Peyer's patch (tissue), 4 donors: ENCODE measurements around the gene SPSB4.

Experiments used
- POLR2A ChIP-seq, 2 donors: fragments of 450-650 bp; IDR thresholded peaks; one replicate each; pipeline ENCODE4 v1.5.1; 2017; ENCODE audit warnings: antibody characterized with exemption in 2 of 2, mild to moderate bottlenecking in 2 of 2, moderate library complexity in 2 of 2
- TF ChIP-seq, protein P1 (sequence below), 6 experiments: fragments of 450-650 bp in 4 of 6; fragments of 200-600 bp in 2 of 6; sonication (generic) in 1 of 6; IDR thresholded peaks; one replicate each; pipeline ENCODE4 v1.5.1; 2017 to 2019; ENCODE audit warnings: antibody characterized with exemption in 6 of 6, mild to moderate bottlenecking in 3 of 6, moderate library complexity in 1 of 6

DNA sequence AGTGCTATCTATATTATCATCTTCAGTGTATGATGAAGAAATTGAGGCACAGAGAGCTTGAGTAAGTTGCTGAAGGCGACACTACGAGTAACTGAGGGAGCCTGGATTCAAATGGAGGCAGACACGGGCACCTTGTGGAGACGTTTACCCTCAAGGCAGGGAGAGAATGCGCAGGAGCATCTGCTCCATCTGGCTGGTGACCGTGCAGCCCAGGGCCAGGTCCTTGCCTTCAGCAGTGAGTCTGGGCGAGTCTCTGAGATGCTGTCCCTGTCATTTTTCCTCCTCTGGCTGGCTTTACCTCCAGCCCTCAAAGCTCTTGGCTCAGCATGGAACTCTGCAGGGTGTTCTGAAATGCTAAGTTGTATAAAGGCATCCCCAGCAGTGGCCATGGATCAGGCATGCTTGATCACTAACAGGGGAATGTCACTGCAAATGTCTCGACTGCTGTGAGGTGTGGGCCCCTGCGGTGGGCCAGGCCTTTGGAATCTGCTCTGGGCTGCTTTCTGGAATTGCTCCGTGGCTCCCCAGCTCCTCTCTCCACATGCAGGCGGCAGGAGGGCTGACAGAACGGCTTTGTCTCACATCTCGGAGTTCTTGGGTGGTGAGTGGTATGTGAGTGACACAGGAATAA, 19.7 kb downstream of the SPSB4 start:
- TF ChIP-seq, protein P1, sequence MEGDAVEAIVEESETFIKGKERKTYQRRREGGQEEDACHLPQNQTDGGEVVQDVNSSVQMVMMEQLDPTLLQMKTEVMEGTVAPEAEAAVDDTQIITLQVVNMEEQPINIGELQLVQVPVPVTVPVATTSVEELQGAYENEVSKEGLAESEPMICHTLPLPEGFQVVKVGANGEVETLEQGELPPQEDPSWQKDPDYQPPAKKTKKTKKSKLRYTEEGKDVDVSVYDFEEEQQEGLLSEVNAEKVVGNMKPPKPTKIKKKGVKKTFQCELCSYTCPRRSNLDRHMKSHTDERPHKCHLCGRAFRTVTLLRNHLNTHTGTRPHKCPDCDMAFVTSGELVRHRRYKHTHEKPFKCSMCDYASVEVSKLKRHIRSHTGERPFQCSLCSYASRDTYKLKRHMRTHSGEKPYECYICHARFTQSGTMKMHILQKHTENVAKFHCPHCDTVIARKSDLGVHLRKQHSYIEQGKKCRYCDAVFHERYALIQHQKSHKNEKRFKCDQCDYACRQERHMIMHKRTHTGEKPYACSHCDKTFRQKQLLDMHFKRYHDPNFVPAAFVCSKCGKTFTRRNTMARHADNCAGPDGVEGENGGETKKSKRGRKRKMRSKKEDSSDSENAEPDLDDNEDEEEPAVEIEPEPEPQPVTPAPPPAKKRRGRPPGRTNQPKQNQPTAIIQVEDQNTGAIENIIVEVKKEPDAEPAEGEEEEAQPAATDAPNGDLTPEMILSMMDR (IDR thresholded peaks at IDR 0.05), result no peak
- no peak for TF ChIP-seq POLR2A (IDR thresholded peaks at IDR 0.05)
